ENCODE data around the gene C19orf73.

- TF ChIP-seq CTCF (IDR thresholded peaks at IDR 0.05) (no peak), POLR2A (IDR thresholded peaks at IDR 0.05) (no peak)
Observed at GRCh38 chr19:49136771-49137171, 17.8 kb upstream of the C19orf73 start.
